HepG2 (cell line): Measurements from ENCODE around the gene ATF1. TPM values are rescaled to one million over a fixed set of nuclear protein-coding genes. Genes with fewer than 3 reads are reported as not detected.

ENCODE experiments used
- ATAC-seq: fragments of 200-7000 bp; cut with Tn5 transposase; 3 replicates; pipeline ENCODE4 v1.9.1; 2020; ENCODE audit warnings: mild to moderate bottlenecking, moderate library complexity
- Bru-seq: library from RNA; stranded (reverse); fragments of 400-500 nt; gene quantifications from one replicate; lab custom pipeline; 2021; lab: Mats Ljungman, UMichigan
- BruChase-seq, 2 experiments: library from RNA; stranded (reverse); fragments of 400-500 nt; gene quantifications; one replicate each; lab custom pipeline; 2021; lab: Mats Ljungman, UMichigan
- BruUV-seq: library from RNA; stranded (reverse); fragments of 400-500 nt; replicated peaks from 2 replicates; lab custom pipeline; 2021; lab: Mats Ljungman, UMichigan
- CTCF ChIA-PET: fragments of 300-600 bp; formaldehyde crosslinking; extraction: SDS; loops from one replicate; lab custom pipeline; 2021; ENCODE audit warnings: low total read pairs, inconsistent platforms, low intra/inter-chr PET ratio; lab: Yijun Ruan, JAX
- POLR2A ChIA-PET: fragments of 350-600 bp; sonication (Branson Sonifier 250); formaldehyde crosslinking; loops from one replicate; lab custom pipeline; 2020; ENCODE audit warnings: antibody characterized with exemption, inconsistent platforms; lab: Yijun Ruan, JAX
- DNase-seq: peaks from one replicate; pipeline ENCODE4 v3.0.0-alpha.2; 2015; ENCODE audit warnings: low spot score
- FAIRE-seq: peaks from 3 replicates; lab custom pipeline; 2011; peaks lifted over from hg19 to GRCh38; lab: Jason Lieb, UNC
- H2AFZ ChIP-seq: one replicate; pipeline ENCODE4 v1.6.1; 2011; ENCODE audit warnings: low read length, inconsistent platforms
- H3K27ac ChIP-seq: fragments of 300-600 bp; 3 replicates; pipeline ENCODE4 v1.8.0; 2011; ENCODE audit warnings: mixed run types, mild to moderate bottlenecking, mixed read lengths, low read length, inconsistent platforms; ENCODE audit not compliant: insufficient read depth; ENCODE audit errors: extremely low read length
- H3K27me3 ChIP-seq, 2 experiments: fragments of 200-600 bp in 1 of 2; 2 replicates in 1 of 2; 3 replicates in 1 of 2; pipeline versions ENCODE4 v1.6.0 to v1.8.0; 2011; ENCODE audit warnings: low read length in 2 of 2, mild to moderate bottlenecking in 2 of 2, moderate library complexity in 2 of 2, inconsistent platforms in 1 of 2; ENCODE audit not compliant: insufficient read depth in 2 of 2, control insufficient read depth in 1 of 2
- H3K36me3 ChIP-seq, 2 experiments: fragments of 200-600 bp in 1 of 2; replicated peaks in 1 of 2; 2 replicates in 1 of 2; 3 replicates in 1 of 2; pipeline versions ENCODE4 v1.5.1 to v1.8.0; 2011; ENCODE audit warnings: low read length in 2 of 2, inconsistent platforms in 1 of 2; ENCODE audit not compliant: insufficient read depth in 2 of 2, control insufficient read depth in 1 of 2
- H3K4me1 ChIP-seq: 2 replicates; pipeline ENCODE4 v1.5.1; 2012; ENCODE audit warnings: low read length, inconsistent platforms; ENCODE audit not compliant: insufficient read depth
- H3K4me2 ChIP-seq: 2 replicates; pipeline ENCODE4 v1.6.0; 2011; ENCODE audit warnings: low read depth, low read length, inconsistent platforms
- H3K4me3 ChIP-seq, 3 experiments: fragments of 200-600 bp in 1 of 3; sonication (generic), shearing (Covaris generic) in 1 of 3; replicated peaks in 1 of 3; 2 replicates each; pipeline ENCODE4 v1.5.1; 2011 to 2016; ENCODE audit warnings: low read length in 3 of 3, inconsistent platforms in 2 of 3, low read depth in 2 of 3, mild to moderate bottlenecking in 2 of 3, control low read depth in 1 of 3, mixed read lengths in 1 of 3; ENCODE audit not compliant: insufficient read depth in 1 of 3
- H3K79me2 ChIP-seq: one replicate; pipeline ENCODE4 v1.6.1; 2011; ENCODE audit warnings: low read length, inconsistent platforms; ENCODE audit not compliant: insufficient read depth
- H3K9ac ChIP-seq: 2 replicates; pipeline ENCODE4 v1.6.0; 2011; ENCODE audit warnings: mild to moderate bottlenecking, low read depth, low read length, inconsistent platforms; ENCODE audit not compliant: insufficient read depth
- H3K9me3 ChIP-seq: 2 replicates; pipeline ENCODE4 v1.5.1; 2012; ENCODE audit warnings: mild to moderate bottlenecking, low read length
- H4K20me1 ChIP-seq: 2 replicates; pipeline ENCODE4 v1.6.0; 2011; ENCODE audit warnings: inconsistent platforms, mild to moderate bottlenecking, low read length, moderate library complexity; ENCODE audit not compliant: insufficient read depth
- ARNT2 ChIP-seq: sonication (generic); formaldehyde crosslinking; IDR thresholded peaks from 2 replicates; pipeline ENCODE4 v1.8.0; 2022; ENCODE audit warnings: mild to moderate bottlenecking, low read depth, missing genetic modification reagents, moderate library complexity
- GATAD2A ChIP-seq: IDR thresholded peaks from 2 replicates; pipeline ENCODE4 v1.6.1; 2016
- GPN1 ChIP-seq: sonication (generic); formaldehyde crosslinking; IDR thresholded peaks from 2 replicates; pipeline ENCODE4 v1.5.1; 2020; ENCODE audit warnings: missing genetic modification reagents, borderline replicate concordance
- IKZF1 ChIP-seq: fragments of 450-650 bp; IDR thresholded peaks from 2 replicates; pipeline ENCODE4 v1.7.1; 2016
- JUN ChIP-seq: sonication (generic); formaldehyde crosslinking; IDR thresholded peaks from 2 replicates; pipeline ENCODE4 v1.4.0; 2020; ENCODE audit warnings: mild to moderate bottlenecking, missing genetic modification reagents
- MYNN ChIP-seq: sonication (generic); formaldehyde crosslinking; IDR thresholded peaks from 2 replicates; pipeline ENCODE4 v1.4.0; 2020; ENCODE audit warnings: mild to moderate bottlenecking, low read depth, missing genetic modification reagents
- RFX1 ChIP-seq: fragments of 450-650 bp; IDR thresholded peaks from 2 replicates; pipeline ENCODE4 v1.6.1; 2017
- SIX1 ChIP-seq: sonication (generic); formaldehyde crosslinking; IDR thresholded peaks from 2 replicates; pipeline ENCODE4 v1.4.0; 2020; ENCODE audit warnings: missing genetic modification reagents, borderline replicate concordance
- SIX4 ChIP-seq: sonication (generic); formaldehyde crosslinking; IDR thresholded peaks from 2 replicates; pipeline ENCODE4 v1.4.0; 2020; ENCODE audit warnings: missing genetic modification reagents
- SMAD9 ChIP-seq: sonication (generic); formaldehyde crosslinking; IDR thresholded peaks from 2 replicates; pipeline ENCODE4 v1.5.1; 2020; ENCODE audit warnings: mild to moderate bottlenecking, missing genetic modification reagents
- STAG1 ChIP-seq: sonication (generic); formaldehyde crosslinking; IDR thresholded peaks from 2 replicates; pipeline ENCODE4 v1.4.0; 2020; ENCODE audit warnings: missing genetic modification reagents
- SUZ12 ChIP-seq: fragments of 150-350 bp; IDR thresholded peaks from 2 replicates; pipeline ENCODE4 v1.6.1; 2014; ENCODE audit warnings: low read depth, low read length
- ZNF136 ChIP-seq: sonication (generic); formaldehyde crosslinking; IDR thresholded peaks from 2 replicates; pipeline ENCODE4 v1.8.1; 2022; ENCODE audit warnings: low read depth, mild to moderate bottlenecking, moderate library complexity, missing genetic modification reagents
- ZNF180 ChIP-seq: sonication (generic); formaldehyde crosslinking; IDR thresholded peaks from 2 replicates; pipeline ENCODE4 v1.4.0; 2020; ENCODE audit warnings: low read depth, missing genetic modification reagents, borderline replicate concordance
- ZNF232 ChIP-seq: sonication (generic); formaldehyde crosslinking; IDR thresholded peaks from 2 replicates; pipeline ENCODE4 v1.4.0; 2020; ENCODE audit warnings: missing genetic modification reagents, borderline replicate concordance
- ZNF329 ChIP-seq: sonication (generic); formaldehyde crosslinking; IDR thresholded peaks from 2 replicates; pipeline ENCODE4 v1.9.0; 2021; ENCODE audit warnings: low read depth, mild to moderate bottlenecking, missing genetic modification reagents
- ZNF772 ChIP-seq: sonication (generic); formaldehyde crosslinking; IDR thresholded peaks from 2 replicates; pipeline ENCODE4 v1.5.0; 2020; ENCODE audit warnings: mild to moderate bottlenecking, missing genetic modification reagents
- ZNF841 ChIP-seq: sonication (generic); formaldehyde crosslinking; IDR thresholded peaks from 2 replicates; pipeline ENCODE4 v1.8.1; 2023; ENCODE audit warnings: missing genetic modification reagents, borderline replicate concordance
- ZSCAN21 ChIP-seq: sonication (generic); formaldehyde crosslinking; IDR thresholded peaks from 2 replicates; pipeline ENCODE4 v1.8.0; 2022; ENCODE audit warnings: mild to moderate bottlenecking, missing genetic modification reagents, moderate library complexity, borderline replicate concordance
- WGBS: methylation state at CpG from one replicate; pipeline ENCODE4 v1.1.6; 2017; ENCODE audit warnings: low lambda C conversion rate; 5-methylcytosine and 5-hydroxymethylcytosine counted together
- in situ Hi-C: cut with HindIII; loops from 2 replicates; pipeline ENCODE4 v1.10.0; 2017; ENCODE audit warnings: low pct_unique_long_range_greater_than_20kb; ENCODE audit not compliant: extremely low pct_ligation_motif_present
- intact Hi-C: fragments of 100-400 bp; cut with micrococcal nuclease; formaldehyde crosslinking; loops from one replicate; pipeline ENCODE4 v1.10.0; 2022; ENCODE audit not compliant: unreplicated experiment
- long read RNA-seq, 2 experiments: library from RNA in 1 of 2; library from polyadenylated mRNA in 1 of 2; stranded (forward) in 1 of 2; unstranded in 1 of 2; transcript quantifications; one replicate each; pipeline ENCODE4 v2.0.0, GENCODE V29; 2019 to 2022
- polyA minus RNA-seq, 3 experiments: library from RNA; depleted of rRNA, polyadenylated mRNA; stranded (reverse); fragments of >200 nt; gene quantifications; 2 replicates each; pipeline ENCODE4 v1.2.3, GENCODE V29; 2011; ENCODE audit warnings: low replicate concordance in 1 of 3
- polyA plus RNA-seq, 8 experiments: library from polyadenylated mRNA; depleted of rRNA in 3 of 8; stranded (reverse) in 7 of 8; unstranded in 1 of 8; fragments of >200 nt; fragmentation: Illumina TruSeq in 4 of 8; extraction: Trizol in 4 of 8; gene quantifications; 2 replicates each; pipeline versions ENCODE4 v1.2.1 to v1.2.3, GENCODE V29; 2011 to 2016; ENCODE audit warnings: low read depth in 4 of 8, missing spikeins in 1 of 8, mixed read lengths in 1 of 8; ENCODE audit not compliant: insufficient read depth in 1 of 8
- total RNA-seq, 5 experiments: library from RNA; depleted of rRNA; stranded (reverse); fragments of >200 nt; fragmentation: Illumina TruSeq; extraction: Trizol; gene quantifications; 2 replicates each; pipeline ENCODE4 v1.2.3, GENCODE V29; 2016; ENCODE audit warnings: low read depth in 1 of 5

The ATF1 gene
- total RNA-seq (2016; rRNA removed; fragmentation: Illumina TruSeq; extraction: Trizol) (29.3 and 48.0 TPM in 2 replicates), polyA plus RNA-seq (2011; rRNA removed) (40.1 and 52.0 TPM in 2 replicates), polyA minus RNA-seq (2011; rRNA and poly(A)+ RNA removed; ENCODE audit: low replicate concordance) (27.0 and 148 TPM in 2 replicates), Bru-seq, nascent RNA (percentile 71 among the genes with signal in this experiment), BruChase-seq, experiment 1, labeled RNA remaining after a 6-hour chase (percentile 74 among the genes with signal in this experiment), BruChase-seq, experiment 2, labeled RNA remaining after a 2-hour chase (percentile 71 among the genes with signal in this experiment)
- total RNA-seq (2016; cell fraction: cytosol; rRNA removed; fragmentation: Illumina TruSeq; extraction: Trizol; ENCODE audit: low read depth), result 7.9 and 9.8 TPM in 2 replicates
- 32.7 and 43.1 TPM in 2 replicates for total RNA-seq (2016; cell fraction: insoluble cytoplasmic fraction; rRNA removed; fragmentation: Illumina TruSeq; extraction: Trizol)
- total RNA-seq (2016; cell fraction: membrane; rRNA removed; fragmentation: Illumina TruSeq; extraction: Trizol), result 16.2 and 17.0 TPM in 2 replicates
- total RNA-seq (2016; cell fraction: nucleus; rRNA removed; fragmentation: Illumina TruSeq; extraction: Trizol), result 13.7 and 14.8 TPM in 2 replicates
- polyA plus RNA-seq (2011; cell fraction: cytosol; rRNA removed), result 18.8 and 23.8 TPM in 2 replicates
- polyA plus RNA-seq (2011; cell fraction: nucleus; rRNA removed), result 13.6 and 18.8 TPM in 2 replicates
- 19.1 and 21.2 TPM in 2 replicates for polyA plus RNA-seq (2012)
- polyA plus RNA-seq (2016; cell fraction: cytosol; fragmentation: Illumina TruSeq; extraction: Trizol; ENCODE audit: low read depth), result 3.8 and 5.5 TPM in 2 replicates
- 50.7 and 55.1 TPM in 2 replicates for polyA plus RNA-seq (2016; cell fraction: insoluble cytoplasmic fraction; fragmentation: Illumina TruSeq; extraction: Trizol; ENCODE audit: low read depth)
- 9.8 and 10.0 TPM in 2 replicates for polyA plus RNA-seq (2016; cell fraction: membrane; fragmentation: Illumina TruSeq; extraction: Trizol; ENCODE audit: low read depth)
- polyA plus RNA-seq (2016; cell fraction: nucleus; fragmentation: Illumina TruSeq; extraction: Trizol; ENCODE audit: insufficient read depth, low read depth), result 17.9 and 19.4 TPM in 2 replicates
- polyA minus RNA-seq (2011; cell fraction: cytosol; rRNA and poly(A)+ RNA removed), result 21.1 and 25.7 TPM in 2 replicates
- 22.0 and 23.3 TPM in 2 replicates for polyA minus RNA-seq (2011; cell fraction: nucleus; rRNA and poly(A)+ RNA removed)
- long read RNA-seq, experiment 1, transcript ATF1-201 (7 exons, 2,181 nt), result major isoform, 6 of 11 reads
- long read RNA-seq, experiment 1, partial matches to known transcripts, result 2 of 11 reads
- long read RNA-seq, experiment 1, other reads (novel, unspliced or antisense), result 3 of 11 reads
- long read RNA-seq, experiment 2, transcript ATF1-201 (7 exons, 2,181 nt), result major isoform, 6 of 35 reads
- long read RNA-seq, experiment 2, partial matches to known transcripts, result 8 of 35 reads
- long read RNA-seq, experiment 2, other reads (novel, unspliced or antisense), result 21 of 35 reads

DNA sequence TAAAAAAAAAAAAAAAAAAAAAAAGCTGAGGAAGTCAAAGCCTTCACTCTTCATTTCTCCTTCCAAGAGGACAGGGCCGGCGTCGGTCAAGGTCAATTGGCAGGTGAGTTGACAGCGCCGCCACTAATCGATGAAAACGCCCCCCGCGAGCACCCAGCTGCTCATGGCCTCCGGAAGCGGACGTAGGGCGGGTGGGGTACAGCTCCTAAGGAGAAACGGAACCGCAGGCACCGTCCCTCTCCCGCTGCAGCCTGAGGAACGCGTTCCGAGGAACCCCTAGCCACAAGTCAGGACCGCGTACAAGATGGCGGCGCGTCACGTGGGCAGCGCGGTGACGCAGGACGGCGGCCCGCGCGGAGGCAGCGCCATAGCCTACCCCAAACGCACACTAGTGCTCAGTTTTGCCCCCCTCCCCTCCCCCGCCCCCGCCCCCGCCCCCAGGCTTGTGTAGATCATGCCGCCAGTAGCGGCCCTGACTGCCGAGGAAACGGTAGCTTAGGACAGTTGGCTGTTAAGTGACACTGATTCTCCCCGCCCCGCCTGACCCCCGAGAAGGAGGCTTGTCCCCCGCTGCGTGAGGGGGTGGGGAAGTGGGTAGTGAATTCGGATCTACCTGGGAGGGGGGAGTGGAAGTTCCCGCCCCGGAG is at the start of gene ATF1:
Gene ATF1, plus strand, starts transcription at position 463 of the 647 bp plus-strand sequence. CDS start 16,045 bp downstream, outside the sequence.
- intact Hi-C loops, result loop anchor here (2.0 to 10.0 kb wide), 3 partner anchors 161 to 581 kb away; partner anchors contain the start of gene CELA1
- WGBS, result under 1% methylated on average over 15 of the region's 51 CpGs
- no peak for FAIRE-seq
- no peak for TF ChIP-seq ZNF841 (CRISPR knock-in tag)
- TF ChIP-seq ZNF232 (CRISPR knock-in tag), result no peak
- TF ChIP-seq ZNF136 (CRISPR knock-in tag), result 0 out of 2 replicates have a peak, but pooled peaks have one; percentile 51
- peak; percentile 65 for TF ChIP-seq ARNT2 (CRISPR knock-in tag)
- TF ChIP-seq ZSCAN21 (CRISPR knock-in tag), result peak; percentile 76; the same call in 1 of the 2 replicates
- no peak for TF ChIP-seq ZNF180 (CRISPR knock-in tag)
- TF ChIP-seq GATAD2A, result peak; percentile 76
- no peak for TF ChIP-seq SIX1
- peak; percentile 16; the same call in 1 of the 2 replicates for TF ChIP-seq SIX4 (CRISPR knock-in tag)
- no peak; the same call in 1 of the 2 replicates for TF ChIP-seq ZNF329
- TF ChIP-seq GPN1 (CRISPR knock-in tag), result no peak
- no peak for TF ChIP-seq SMAD9 (CRISPR knock-in tag)
- TF ChIP-seq MYNN, result no peak
- TF ChIP-seq ZNF772 (CRISPR knock-in tag), result peak; percentile 47; the same call in 1 of the 2 replicates
- no peak for TF ChIP-seq STAG1
- 0 out of 2 replicates have a peak, but pooled peaks have one; percentile 27 for TF ChIP-seq JUN (CRISPR knock-in tag)
- no peak for TF ChIP-seq RFX1
- no peak for TF ChIP-seq IKZF1
- TF ChIP-seq SUZ12, result no peak

More for the DNA sequence above, at the start of gene ATF1:
- DNase-seq, result peak; percentile 84
- peak within 1 kb of the TSS; percentile 98 for H3K27ac ChIP-seq
- H3K79me2 ChIP-seq, result peaks cover 48% of the 10 kb centered on the region
- in situ Hi-C loops, result no loop called here
- BruUV-seq, result no TSS peak
- no peaks in the 10 kb centered on the region for H3K36me3 ChIP-seq
- no peaks in the 10 kb centered on the region for H3K9me3 ChIP-seq
- H3K4me2 ChIP-seq, result peak within 1 kb of the TSS; percentile 84
- peaks cover 47% of the 10 kb centered on the region for H3K4me1 ChIP-seq
- H3K4me3 ChIP-seq, result peak within 1 kb of the TSS; percentile 83 to 95 (median 90)
- H3K9ac ChIP-seq, result peak within 1 kb of the TSS; percentile 92
- CTCF ChIA-PET, result no interaction called here
- ATAC-seq, result peak; percentile 86
- peaks cover 5% of the 10 kb centered on the region; the same call in 1 of the 2 replicates for H4K20me1 ChIP-seq
- H3K27me3 ChIP-seq, result no peaks in the 10 kb centered on the region; a peak in 1 of 5 replicates
- POLR2A ChIA-PET, result interaction anchor here (0.6 to 3.0 kb wide), 22 partner anchors 8 to 1194 kb away, joined by 3 to 30 read pairs (median 5); partner anchors contain the start of genes CSRNP2, DAZAP2 and SLC11A2
- H2AFZ ChIP-seq, result no peak within 1 kb of the TSS
